Tongue (tissue), 2 donors: ENCODE measurements around the gene MYL4. TPM values are rescaled to one million over a fixed set of nuclear protein-coding genes. Genes with fewer than 3 reads are reported as not detected.
"Not testable (repeated sequence)": the region's sequence is repeated elsewhere in the genome, so short reads cannot be mapped to it uniquely, and the experiment has no call there.

Experiments used
- DNase-seq: peaks from one replicate; pipeline ENCODE4 v3.0.0-alpha.2; 2015
- total RNA-seq: library from RNA; depleted of rRNA; stranded (reverse); fragments of >200 nt; gene quantifications from one replicate; pipeline ENCODE4 v1.2.3, GENCODE V29; 2014

MYL4 gene
- total RNA-seq, 1 donor from 2014 or later = 905 TPM

DNA sequence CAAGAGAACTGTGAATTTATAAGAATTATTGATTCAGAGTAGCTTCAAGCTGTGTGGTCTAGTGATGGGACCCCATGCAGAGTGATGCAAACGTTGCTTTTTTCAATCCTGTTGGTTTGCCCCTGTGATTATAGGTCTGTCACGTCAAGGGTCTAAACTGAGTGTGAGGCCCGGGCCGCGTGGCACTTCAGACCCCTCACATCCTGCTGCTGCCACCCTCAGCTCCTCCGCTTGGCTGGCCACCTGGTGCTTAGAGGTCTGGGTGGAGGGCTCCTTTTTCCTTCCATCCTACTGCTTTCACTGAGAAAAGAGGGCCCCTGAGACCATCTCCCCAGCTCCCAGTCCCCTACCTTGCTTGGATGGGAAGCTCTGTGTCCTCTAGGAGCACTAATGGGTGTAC, 12.0 kb downstream of the MYL4 start:
- DNase-seq = no peak

DNA sequence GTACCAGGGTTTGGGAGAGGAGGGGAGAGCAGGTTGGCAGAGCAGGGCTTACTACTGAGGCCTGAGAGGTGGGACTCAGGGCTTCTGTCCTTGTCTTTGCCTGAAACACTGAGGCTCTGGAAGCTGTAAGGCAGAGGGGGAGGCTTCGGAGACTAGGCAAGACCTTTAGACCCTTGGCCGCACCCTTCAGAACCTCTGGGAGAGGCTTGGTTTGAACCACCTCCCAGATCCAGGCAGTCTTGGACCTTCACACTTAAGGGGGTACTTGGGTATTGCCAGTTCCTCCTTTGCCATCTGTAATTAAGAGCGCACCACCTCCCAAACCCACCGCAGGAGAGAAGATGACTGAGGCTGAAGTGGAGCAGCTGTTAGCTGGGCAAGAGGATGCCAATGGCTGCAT, 12.9 kb downstream of the MYL4 start:
- no peak for DNase-seq

DNA sequence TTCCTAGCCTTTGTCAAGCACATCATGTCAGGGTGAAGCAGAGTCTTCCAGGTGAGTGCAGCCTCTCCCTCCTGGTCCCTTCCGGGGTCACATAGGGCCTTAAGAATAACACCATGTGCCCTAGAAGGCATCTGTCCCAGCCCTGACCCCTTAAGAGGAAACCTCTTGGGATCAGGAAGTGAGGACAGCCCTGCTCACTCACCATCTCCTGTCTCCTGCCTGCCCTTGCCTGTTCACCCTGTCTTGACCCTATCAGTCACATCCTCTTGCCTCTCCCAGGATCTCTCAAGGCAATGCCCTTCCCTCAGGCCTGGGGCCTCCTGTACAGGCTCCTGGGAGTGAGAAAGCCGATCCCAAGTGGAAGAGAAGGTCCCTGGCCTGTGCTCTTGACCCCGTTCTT, 13.9 kb downstream of the MYL4 start:
- no peak for DNase-seq

DNA sequence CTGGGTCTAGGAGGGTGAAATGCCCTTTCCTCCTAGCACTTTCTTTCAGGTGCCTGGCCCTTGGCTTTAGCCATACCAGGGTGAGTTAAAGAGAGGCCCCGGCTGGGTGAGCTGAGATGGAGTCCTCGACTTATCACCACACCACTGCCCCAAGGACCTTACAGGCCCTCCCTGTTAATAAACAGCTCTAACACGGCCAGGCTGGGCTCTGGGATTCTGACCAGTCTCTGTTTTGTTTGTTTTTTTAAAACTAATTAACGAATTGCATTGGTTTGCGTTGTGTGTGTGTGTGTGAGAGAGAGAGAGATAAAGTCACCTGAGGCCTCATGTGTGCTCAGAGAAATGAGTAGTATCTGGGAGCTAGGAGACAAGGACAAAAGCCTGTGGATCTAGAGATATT, 14.3 kb downstream of the MYL4 start:
- no peak for DNase-seq

DNA sequence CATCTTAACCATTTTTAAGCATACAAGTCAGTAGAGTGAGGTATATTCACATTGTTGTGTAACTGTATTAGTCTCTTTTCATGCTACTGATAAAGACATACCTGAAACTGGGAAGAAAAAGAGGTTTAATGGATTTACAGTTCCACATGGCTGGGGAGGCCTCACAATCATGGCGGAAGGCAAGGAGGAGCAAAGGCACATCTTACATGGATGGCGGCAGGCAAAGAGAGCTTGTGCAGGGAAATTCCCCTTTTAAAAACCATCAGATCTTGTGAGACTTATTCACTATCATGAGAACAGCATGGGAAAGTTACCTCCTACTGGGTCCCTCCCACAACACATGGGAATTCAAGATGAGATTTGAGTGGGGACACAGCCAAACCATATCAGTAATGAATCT, 14.9 kb downstream of the MYL4 start:
- DNase-seq = not testable (repeated sequence)

DNA sequence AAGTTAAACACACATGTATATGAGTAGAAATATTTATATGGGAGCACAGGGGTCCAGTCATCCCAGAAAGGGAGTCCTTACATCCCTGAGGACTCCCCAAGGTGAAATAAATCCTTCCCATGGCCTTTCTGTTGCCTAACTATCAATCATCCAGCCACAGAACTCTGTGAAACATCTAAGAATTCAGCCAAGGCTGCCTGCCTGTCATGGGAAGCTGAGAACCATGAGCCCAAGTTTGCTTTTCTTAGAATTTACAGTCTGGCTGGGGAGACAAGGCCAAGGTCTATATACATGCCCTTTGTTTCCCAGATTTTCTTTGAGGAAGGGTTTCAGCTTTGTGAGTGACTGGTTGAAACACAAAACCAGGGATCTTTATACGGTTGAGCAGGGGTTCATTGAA, 15.8 kb downstream of the MYL4 start:
- DNase-seq = no peak

DNA sequence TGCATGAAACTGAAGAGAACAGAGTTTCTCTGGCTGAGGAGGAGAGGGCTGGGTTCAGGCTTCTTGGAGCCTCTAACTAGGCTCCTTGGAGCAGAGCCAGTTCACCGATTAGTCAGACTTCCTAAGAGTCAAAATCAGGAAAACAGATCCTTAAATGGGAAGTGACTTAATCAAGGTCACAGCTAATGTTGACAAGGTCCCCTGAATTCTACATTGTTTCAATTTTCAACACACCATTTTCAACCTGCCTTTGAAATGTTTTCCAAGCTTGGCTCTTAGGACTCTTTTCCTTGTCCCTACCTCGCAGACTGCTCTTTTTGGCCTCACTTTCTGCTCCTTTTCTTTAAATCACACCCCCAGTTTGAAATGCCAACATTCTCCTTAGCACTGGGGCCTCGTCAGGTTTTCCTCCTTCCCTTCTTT, 16.3 kb downstream of the MYL4 start:
- DNase-seq = peak; percentile 53

DNA sequence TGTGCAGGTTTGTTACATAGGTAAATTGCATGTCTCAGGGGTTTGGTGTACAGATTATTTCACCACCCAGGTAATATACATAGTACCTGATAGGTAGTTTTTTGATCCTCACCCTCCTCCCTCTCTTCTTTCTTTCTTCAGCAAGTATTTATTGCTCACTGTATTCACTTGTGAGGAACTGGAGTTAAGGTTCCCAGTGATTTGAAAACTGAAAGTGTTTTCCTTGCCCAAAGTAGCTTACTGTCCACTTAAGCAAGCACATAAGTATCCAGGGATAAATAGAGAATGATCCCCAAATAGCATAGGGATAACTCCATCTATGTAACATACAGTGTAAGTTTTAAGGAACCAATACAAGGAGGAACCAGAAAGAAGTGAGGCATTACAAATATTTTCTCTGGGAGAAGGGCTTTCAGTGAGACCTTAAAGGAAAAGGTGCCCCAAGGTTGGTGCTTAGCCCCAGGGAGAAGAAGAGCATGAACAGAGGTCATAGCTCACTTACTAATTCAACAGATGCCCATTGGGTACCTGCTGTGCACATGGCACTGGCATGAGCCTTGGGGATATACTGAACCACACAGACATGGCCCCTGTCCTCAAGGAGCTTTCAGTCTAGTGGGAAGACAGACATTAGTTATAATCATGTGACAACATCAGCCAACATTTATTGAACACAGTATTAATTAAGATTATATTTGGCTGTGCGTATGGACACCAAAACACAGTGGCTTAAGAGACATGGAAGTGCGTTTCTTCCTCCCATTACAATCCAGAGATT, 17.0 kb downstream of the MYL4 start:
- no peak for DNase-seq

DNA sequence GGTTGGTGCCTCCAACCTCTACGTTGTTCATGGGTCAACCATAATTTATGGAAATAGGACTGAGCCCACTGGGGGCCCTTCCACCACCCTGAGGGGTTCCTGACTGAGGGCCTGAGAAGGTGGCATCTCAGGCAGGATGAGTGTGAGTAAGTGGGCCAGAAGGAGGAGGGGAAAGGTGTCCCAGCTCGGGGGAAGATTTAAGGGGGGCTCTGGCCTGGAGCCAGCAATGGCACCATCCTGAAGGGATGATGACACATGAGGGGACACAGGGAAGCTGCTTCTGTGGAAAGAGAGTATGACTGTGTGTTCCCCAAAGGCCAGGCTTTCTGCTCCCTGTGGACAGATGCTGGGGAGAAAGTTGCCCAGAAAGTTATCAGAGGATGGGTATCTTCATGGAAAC, 18.7 kb downstream of the MYL4 start:
- DNase-seq = no peak

DNA sequence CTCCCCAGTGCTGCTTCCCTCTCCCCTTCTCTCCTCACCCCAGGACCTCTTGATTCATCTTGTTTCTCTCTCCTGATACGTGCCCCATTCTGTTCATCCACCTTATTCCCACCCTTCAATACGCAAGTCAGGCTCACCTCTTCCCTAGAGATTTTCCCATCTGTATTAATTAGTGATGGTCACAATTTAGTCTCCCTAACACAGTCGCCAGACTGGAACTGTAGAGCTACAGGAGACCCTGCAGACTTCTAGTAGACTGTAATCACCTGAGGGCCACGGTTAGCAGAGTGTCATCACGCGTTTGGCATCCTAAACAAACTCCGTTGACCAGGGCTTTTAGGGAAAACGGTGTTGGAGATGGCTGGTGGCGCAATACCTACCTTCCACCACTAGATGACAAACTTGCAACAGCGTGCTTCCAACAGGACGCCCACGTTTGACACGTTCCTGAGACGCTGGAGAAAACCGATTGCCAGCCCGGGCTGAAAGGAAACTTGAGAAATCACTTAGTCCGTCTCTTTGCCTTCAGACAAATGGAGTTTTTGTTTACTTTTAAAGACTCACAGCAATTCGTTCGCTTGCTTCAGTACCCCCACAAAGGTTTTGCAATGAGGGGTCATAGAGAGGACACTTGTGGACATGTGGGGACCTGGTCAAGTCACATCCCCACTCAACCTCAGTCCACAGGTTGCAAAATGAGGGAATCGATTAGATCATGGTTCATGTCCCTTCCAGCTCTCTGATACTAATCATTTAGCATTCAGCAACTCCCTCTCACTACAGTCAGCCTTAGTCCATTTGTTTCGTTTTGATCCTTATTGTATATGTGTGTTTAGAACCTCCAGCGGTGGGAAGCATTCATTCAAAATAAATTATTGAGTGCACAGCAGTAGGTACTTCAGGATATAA, 20.6 kb downstream of the MYL4 start:
- DNase-seq = peak; percentile 94

DNA sequence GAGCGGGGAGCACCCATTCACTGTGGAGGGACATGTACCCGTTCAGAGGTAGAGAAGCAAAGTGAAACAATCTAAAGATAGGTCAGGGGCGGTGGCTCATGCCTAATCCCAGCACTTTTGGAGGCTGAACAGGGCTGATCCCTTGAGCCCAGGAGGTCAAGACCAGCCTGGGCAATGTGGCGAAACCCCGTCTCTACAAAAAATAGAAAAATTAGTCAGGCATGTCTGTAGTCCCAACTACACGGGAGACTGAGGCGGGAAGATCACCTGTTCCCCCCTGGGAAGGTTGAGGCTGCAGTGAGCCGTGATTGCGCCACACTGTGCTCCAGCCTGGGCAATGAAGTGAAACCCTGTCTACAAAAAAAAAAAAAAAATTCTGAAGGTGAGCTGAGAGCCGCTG, 21.7 kb downstream of the MYL4 start:
- DNase-seq = no peak

DNA sequence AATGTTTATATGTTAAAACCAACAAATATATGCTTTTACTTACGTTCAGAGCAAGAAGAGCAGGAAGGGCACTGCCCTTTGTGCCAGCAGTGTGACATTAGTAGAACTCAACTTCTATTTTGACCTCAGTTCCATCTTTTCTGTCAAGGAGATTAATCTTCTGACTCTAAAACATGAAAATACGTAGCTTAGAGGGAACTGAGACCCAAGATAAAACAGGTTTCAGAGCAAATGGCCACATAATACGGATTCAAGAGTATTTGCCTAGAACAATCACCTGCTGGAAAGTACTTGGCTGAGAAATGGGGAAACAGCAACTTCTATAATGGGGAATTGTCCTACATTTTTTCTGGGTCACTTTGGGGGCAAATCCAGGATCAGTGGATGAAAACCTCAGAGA, 22.2 kb downstream of the MYL4 start:
- no peak for DNase-seq

DNA sequence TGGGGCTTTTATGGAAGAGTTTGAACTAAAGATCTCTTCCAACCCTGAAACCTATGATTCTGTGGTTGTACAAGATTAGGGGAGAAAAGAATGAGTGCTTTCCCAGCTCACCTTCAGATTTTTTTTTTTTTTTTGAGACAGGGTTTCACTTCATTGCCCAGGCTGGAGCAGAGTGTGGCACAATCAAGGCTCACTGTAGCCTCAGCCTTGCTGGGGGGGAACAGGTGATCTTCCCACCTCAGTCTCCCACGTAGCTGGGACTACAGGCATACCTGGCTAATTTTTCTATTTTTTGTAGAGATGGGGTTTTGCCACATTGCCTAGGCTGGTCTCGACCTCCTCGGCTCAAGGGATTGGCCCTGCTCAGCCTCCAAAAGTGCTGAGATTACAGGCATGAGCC, 22.7 kb downstream of the MYL4 start:
- DNase-seq = no peak

DNA sequence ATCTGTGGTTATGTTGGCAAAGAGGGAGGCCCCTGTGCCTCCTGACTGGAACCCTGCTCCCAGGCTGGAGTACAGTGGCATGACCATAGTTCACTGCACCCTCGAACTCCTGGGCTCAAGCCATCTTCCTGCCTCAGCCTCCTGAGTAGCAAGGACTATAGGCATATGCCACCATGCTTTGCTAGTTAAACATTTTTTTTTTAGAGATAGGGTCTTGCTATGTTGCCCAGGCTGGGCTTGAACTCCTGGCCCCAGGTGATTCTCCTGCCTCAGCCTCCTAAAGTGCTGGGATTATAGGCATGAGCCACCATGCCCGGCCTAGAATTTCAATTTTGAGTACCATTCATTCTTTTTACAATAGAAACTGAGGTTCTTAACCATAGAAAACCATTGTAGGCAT, 23.3 kb downstream of the MYL4 start:
- no peak for DNase-seq

DNA sequence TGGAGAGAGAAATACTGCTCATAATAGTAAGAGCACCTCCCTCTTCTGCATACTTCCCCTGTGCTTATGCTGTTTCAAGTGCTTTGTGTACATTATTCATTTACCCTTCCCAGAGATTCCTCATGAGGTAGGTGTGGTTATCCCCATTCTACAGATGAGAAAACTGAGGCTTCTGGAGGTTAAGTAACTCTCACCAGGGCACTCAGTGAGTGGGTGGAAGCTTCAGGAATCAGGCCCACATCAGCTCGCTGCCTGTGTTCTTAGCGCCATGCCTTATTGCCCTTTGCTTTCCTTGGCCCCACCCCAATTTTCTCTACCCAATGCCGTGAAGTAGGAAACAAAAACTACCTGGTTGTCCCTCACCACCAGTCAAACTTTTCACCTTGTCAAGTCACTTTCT, 26.4 kb downstream of the MYL4 start:
- DNase-seq = no peak

DNA sequence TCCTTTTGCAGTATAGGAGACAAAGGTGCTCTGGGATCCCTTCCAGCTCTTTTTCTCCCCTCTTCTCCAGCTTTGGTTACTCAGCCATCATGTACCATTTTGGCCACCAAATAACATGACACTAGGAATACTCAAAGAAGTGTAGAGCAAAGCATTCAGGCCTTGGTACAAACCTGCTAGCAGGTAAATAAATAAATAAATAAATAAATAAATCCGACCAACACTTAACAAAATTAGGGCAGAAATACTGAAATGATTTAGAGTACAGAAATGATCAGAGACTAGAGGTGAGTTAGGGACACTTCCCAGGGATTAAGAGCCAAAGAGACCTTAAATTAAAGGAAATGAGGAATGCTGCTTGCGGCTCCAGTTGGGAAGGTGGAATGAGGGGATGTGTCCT, 26.8 kb downstream of the MYL4 start:
- no peak for DNase-seq

DNA sequence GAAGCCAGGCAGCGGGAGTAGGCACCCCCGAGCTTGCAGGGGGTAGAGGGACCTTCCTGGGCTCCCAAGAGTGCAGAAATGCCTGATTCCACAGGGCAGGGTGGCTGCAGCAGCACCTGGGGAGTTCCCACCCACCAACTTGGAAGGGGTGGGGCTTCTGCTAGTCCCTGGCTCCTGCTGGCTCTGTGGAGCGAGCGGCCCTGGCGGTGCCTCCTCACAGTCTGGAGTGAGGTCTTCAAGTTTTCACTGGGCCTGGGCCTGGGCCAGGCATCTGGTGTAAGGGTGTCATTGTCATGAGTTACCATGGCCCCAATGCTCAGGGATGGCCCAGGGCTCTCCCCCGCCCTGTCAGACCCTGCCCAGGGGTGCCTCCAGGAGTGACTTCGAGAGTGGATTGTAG, 28.7 kb downstream of the MYL4 start:
- no peak for DNase-seq

DNA sequence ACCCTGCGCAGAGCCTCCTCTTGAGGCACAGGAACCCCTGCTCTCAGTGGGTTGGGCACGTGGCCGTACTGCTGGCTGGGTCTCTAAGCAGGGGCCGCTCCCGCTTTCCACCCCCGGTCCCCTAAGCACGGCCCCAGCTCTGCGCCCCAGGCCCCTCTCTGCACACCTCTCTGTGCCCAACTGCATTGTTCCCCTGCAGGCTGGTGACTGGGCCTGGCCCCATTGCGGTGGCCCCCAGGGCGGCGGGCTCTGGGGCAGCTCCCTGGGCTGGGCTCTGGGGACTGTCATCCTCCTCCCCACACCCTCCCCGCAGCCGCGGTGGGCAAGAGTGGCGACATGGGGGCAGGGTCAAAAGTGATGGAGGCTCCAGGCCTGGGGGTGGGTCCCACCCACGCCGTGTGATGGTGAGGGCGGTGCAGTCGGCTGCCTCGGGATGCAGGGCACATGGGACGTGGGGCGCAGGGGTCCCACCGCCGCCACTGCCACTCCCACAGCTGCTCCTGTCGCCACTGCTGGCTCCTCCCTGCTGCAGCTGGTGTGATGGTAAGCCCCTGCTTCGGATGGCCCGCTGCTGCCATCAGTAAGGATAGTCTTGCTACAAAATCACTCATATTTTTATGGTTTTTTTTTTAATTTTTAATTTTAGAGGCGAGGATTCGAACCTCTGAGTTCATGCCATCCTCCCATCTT, 29.3 kb downstream of the MYL4 start:
- DNase-seq = no peak

DNA sequence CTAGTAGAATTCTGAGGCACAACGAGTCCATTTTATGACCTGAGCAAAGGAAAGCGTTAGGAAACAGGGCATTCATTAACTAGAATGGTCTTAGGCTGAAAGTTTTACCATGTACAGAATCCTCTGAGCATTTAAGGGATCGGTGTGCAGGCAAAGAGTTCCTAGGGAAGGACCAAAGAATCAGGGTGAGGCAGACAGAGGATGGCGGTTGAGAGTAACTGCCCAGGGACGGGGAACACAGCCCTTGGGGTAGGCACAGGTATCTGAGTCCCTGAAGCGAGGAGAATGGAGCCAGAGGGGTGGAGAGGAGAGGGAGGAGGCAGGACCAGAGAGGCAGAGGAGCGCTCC, 30.4 kb downstream of the MYL4 start:
- DNase-seq = no peak

DNA sequence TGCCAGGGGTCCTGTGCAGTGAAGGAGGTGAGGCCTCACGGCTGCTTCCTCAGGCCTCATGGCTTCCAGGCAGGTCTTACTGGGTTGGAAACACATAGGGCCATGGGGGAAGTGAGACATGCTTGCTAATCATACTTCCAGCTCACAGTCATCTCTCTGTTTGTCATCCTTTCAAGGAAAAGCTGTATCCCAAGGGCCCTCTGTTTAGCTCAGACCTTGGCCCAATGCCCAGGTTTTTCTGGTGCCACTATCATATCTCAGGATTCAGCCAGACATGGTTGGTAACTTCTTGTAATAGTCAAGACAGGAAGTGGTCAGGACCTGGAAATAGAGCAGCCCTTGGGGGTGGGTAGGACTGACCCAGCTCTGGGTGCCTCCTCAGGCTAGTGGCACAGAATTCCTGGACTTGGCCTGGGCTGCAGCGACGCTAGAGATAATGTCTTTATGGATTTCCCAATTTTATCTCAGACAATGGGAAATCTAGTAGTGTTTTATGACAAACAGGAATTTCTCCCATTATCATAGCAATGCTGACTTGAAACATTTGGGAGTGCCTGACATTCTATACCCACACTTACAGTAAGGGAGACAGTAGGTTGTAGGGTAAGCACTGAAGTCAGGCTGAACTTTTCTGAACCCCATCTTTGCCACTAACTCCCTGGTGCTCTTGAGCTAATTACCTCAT, 31.0 kb downstream of the MYL4 start:
- peak; percentile 77 for DNase-seq

DNA sequence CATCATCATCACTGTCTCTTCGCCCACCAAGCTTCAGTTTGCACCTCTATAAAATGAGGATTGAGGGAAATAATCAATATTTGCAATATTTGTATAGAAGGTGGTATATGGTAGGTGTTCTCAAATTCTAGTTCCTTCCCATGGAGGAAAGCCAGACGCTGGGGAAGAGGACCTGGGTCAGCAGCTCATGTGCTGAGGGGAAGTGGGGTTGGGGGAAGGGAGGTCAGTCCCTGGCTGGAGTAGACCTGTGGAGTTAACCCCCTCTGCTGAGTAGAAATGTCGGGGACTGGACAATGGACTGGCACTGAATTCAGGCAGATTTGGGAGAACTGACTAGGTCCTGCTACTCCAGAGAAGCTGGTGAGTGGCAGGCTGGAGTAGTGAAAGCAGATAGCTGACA, 31.7 kb downstream of the MYL4 start:
- DNase-seq = no peak

DNA sequence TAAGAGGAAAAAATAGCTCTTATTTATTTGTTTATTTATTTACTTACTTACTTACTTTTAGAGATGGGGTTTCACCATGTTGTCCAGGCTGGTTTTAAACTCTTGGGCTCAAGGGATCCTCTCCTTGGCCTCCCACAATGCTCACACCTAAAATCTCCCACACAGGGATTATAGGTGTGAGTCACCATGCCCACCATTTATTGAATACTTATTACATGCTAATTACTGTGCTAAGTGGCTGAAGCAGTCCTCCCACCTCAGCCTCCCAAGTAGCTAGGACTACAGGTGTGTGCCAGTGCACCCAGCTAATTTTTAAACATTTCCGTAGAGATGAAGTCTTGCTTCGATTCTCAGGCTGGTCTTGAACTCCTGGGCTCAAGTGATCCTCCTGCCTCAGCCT, 33.5 kb downstream of the MYL4 start:
- no peak for DNase-seq
